G401 (cell line): ENCODE data around the gene ST8SIA6. TPM values are rescaled to one million over a fixed set of nuclear protein-coding genes. Genes with fewer than 3 reads are reported as not detected.

ENCODE experiments used
- DNase-seq: peaks from one replicate; pipeline ENCODE4 v3.0.0-alpha.2; 2015; ENCODE audit warnings: low spot score
- in situ Hi-C: cut with HindIII; loops from 2 replicates; pipeline ENCODE4 v1.10.0; 2016; ENCODE audit warnings: low sequenced_read_pairs, mixed read lengths
- total RNA-seq: library from RNA; depleted of rRNA; stranded (reverse); fragments of >200 nt; shearing (Covaris generic); gene quantifications from 2 replicates; pipeline ENCODE4 v1.2.3, GENCODE V29; 2014; rRNA removed

Gene ST8SIA6
- total RNA-seq, 1 experiment from 2014 or later: 0.64 TPM

DNA sequence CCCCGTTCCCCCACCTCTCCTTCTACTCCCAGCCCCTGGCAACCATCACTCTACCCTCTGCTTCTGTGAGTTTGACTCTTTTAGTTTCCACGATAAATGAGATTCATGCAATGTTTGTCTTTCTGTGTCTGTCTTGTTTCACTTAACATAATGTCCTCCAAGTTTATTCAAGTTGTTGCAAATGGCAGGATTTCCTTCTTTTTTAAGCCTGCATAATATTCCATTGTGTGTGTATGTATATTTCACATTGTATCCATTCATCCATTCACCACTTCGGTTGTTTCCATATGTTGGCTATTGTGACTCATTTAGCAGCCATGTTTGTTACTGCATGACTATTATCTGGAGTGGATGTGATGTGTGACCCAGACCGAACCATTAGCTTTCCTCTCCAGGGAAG lies 162.0 kb downstream of the ST8SIA6 start:
- no peak for DNase-seq
- in situ Hi-C loops: no loop called here

DNA sequence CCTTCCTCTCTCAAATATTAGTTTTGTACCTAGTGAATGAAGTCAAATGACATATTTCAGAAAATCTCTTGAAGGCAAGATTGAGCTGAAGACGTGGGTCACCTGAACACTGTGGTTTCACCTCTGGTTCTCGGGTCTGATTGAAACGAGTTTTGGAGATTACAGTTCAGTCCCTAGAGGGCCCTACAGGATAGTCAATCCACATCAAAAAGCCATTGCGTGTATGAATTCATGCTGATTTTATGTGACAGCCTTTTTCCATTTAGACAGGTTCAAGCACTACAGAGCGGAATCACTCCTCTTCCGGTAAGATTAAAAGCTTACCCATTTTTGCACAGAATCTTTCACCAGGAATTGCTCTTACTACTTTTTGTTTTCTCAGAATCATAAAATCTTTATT lies 164.2 kb downstream of the ST8SIA6 start:
- in situ Hi-C loops: no loop called here
- DNase-seq: no peak

DNA sequence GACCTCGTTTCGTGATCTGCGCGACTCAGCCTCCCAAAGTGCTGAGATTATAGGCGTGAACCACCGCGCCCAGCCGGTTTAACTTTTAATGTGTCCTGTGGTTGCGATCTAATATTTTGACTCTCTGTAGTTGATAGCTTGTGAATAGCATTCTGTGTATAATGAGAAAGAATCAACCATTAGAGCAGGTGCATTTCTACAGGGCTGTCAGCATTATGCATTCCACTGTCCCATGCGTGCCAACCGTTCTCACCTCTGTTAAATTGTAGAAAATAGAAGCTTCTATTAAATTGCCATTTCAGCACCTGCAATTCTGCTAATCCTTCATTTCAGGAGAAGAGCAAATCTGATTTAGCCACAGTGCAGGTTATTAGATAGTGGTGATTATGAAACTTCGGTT lies 164.6 kb downstream of the ST8SIA6 start:
- in situ Hi-C loops: no loop called here
- DNase-seq: no peak

DNA sequence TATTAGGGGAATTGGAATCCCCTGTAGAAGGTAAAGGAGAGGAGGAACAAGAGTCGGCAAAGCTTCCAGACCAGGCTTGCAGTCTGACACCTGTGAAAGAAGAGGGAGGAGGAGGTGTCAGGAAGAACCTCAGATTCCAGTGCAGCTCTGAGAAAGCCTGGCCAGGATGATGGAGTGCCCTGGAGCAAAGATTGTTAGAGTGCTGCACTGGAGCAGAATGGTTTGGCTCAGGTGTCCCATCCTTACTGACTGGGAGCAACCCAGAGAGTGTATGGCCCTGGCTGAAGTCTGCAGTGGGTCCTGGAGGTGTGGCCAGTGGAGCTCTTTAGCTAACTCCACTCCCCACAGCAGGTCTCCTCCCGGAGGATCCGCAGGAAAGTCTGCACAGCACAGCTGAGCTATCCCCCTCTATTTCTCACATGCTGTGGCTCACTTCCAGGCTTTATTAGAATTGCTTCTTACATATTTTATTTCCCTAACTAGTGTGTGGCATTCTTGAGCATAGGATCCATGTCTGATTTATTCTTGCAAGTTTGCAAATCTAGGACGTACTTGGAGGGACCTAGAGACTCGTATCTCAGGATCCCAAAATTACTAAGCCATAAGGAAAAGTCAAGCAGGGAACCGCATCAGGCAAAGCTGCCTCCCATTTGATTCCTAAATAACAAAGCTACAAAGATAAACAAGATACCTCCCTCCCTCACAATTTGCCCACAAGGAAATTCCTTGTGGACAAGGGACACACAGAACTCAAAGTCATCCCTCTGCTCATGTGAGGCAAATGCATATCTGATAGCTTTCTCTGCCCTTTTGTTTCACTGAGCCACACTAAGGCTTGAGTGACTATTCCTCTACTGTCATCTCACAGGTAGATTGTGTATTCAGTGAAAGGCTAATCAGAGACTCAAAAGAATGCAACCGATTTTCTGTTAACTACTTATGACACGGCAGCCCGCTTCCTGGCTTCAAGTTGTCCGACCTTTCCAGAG lies 167.5 kb downstream of the ST8SIA6 start:
- in situ Hi-C loops: no loop called here
- DNase-seq: no peak

DNA sequence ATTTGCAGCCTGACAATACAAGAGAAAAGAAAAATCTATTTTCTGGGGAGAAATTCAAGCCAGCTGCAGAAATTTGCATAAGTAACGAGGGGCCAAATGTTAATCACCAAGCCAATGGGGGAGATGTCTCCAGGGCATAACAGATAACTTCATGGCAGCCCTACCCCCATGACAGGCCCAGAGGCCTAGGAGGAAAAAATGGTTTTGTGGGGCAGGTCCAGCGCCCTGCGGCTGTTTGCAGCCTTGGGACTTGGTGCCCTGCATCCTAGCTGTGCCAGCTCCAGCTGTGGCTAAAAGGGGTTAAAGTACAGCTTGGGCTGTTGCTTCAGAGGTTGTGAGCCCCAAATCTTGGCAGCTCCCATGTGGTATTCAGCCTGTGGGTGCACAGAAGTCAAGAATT lies 172.1 kb downstream of the ST8SIA6 start:
- DNase-seq: no peak
- in situ Hi-C loops: no loop called here

DNA sequence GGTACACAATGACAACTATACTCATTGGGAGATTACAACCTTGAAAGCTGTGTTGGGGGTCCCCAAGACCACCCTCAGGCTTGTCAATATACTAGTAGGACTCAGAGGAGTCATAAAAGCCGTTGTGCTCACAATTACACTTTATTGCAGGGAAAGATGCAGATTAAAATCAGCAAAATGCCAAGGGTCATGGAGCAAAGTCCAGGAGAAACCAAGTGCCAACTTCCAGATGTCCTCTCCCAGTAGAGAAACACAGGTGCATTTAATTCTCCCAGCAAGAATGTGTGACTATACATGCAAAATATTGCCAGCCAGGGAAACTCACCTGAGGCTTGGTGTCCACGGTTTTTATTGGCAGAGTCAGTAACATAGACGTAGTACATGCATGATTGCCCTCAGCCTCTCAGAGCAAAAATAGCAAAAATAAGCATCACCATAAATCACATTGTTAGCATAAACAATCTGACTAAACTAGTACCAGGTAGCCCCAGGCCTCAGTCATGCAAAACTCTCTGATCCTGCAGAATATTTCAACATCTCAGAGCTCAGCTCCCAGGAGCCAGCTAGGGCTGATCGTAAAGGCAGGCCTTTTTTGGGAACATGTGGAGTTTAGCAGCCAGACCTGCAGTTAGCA lies 175.7 kb downstream of the ST8SIA6 start:
- DNase-seq: no peak
- in situ Hi-C loops: no loop called here

DNA sequence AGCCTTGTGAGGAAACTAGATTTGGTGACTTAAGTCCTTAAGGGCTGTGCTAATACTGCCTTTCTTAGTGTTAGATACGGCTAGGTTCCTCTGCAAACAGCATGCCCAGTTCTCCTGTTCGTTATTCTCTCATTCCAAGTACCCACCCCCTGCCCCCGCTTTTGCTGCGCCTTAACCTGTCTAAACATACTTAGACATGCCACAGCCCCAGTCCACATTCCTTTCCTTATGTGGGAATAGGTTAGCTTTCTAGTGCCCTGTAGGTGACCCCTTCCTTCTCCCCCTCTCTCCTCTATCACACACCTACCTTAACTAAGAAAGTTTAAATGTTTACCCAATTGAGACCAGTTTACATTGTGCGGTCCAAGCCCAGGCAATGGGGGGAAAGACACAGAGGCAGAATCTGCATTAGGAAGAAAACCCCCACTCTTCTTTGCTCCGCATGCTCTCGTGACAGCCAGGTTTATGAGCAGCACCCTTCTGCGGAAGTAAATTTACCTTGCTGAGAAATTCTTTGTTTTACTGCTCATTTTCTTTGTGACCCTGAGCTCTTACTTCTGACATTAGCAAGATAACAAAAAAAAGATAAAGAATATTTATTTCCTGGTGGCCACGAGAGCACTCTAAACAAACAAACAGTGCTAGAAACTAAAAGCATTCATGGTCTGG lies 177.5 kb downstream of the ST8SIA6 start:
- in situ Hi-C loops: no loop called here
- no peak for DNase-seq

DNA sequence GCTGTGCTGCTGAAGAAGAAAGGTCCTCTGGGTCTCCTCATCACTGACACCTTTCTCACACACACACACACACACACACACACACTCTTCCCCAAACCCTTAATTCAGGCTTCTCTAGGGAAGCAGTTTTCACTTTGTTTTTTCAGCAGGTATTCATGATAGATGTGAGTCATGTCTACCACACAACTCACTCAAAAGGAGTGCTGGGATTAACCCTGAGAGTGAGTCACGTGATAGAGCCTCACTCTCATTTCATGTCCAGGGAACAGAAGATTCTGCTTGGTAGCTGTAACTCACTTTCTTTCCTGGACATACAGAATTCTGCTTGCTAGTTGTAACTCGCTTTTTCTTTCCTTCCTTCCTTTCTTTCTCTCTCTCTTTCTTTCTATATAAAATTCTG lies 181.0 kb downstream of the ST8SIA6 start:
- in situ Hi-C loops: no loop called here
- no peak for DNase-seq

DNA sequence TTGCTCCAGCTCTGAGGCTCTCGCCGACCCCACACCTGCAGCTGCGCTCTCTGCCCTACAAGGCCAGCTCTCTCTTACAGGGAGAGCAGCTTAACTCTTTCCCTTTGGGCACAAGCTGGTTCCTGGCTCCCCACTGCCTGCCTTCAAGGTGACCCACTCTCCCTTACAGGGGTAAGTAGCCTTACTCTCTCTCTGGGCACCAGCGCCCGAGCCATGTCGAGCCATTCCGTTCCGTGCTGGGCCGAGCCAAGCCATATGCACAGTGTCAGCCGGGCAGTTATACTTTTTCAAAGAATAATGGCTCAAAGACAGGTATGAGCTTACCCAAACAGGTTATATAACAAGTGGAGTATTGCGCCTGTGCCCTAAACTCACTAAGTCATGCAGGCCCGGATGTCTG lies 181.7 kb downstream of the ST8SIA6 start:
- DNase-seq: no peak
- in situ Hi-C loops: no loop called here

Other genes starting within 250 kb of the ST8SIA6 start
- gene VIM, start 226.4 kb downstream of the ST8SIA6 start, total RNA-seq: 1,486 and 1,494 TPM in 2 replicates
- gene HACD1, start 162.8 kb upstream of the ST8SIA6 start, total RNA-seq: 113 and 125 TPM in 2 replicates
- gene STAM, start 189.6 kb upstream of the ST8SIA6 start, total RNA-seq: 20.4 and 25.9 TPM in 2 replicates